ENCODE results near the gene IQCH.
"Not testable (repeated sequence)": the region's sequence is repeated elsewhere in the genome, so short reads cannot be mapped to it uniquely, and the experiment has no call there.

IQCH gene

GRCh38 chr15:67361100-67361499, 106.5 kb downstream of the IQCH start:
- no peak for DNase-seq

GRCh38 chr15:67363712-67364111, 109.1 kb downstream of the IQCH start:
- not testable (repeated sequence) for DNase-seq

GRCh38 chr15:67365994-67366393, 111.4 kb downstream of the IQCH start:
- DNase-seq, result no peak

- DNase-seq, result no peak
Measured at GRCh38 chr15:67366904-67367303, 112.3 kb downstream of the IQCH start.

DNA sequence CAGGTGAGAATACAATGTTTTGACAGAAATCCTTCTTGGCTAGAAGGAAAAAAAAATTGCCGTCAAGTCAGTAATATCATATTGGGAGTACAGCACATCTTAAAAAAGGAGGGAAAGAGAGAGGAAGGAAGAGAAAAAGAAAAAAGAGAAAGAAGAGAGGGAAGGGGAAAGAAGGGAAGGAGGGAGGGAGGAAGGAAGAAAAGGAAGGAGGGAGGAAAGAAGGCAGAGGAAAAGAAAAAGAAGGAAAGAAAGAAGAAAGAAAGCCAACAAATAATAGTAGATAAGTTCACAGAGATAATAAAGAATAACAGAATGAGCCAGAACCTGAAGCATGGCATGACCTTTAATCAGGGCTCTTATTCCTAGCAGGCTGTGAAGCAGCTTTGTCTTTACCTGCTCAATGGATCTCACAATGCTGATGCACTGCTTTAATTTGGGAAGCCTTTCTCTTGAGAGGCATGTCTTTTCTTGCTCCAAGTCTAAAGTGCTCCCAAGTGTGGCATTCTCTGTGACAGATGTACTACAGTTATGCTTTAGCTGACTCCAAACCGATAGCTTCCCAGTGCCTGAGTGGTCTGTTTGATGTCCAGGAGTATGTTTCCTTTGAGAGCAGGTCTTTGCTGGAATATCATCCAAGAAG, 114.9 kb downstream of the IQCH start:
- DNase-seq, result no peak

DNA sequence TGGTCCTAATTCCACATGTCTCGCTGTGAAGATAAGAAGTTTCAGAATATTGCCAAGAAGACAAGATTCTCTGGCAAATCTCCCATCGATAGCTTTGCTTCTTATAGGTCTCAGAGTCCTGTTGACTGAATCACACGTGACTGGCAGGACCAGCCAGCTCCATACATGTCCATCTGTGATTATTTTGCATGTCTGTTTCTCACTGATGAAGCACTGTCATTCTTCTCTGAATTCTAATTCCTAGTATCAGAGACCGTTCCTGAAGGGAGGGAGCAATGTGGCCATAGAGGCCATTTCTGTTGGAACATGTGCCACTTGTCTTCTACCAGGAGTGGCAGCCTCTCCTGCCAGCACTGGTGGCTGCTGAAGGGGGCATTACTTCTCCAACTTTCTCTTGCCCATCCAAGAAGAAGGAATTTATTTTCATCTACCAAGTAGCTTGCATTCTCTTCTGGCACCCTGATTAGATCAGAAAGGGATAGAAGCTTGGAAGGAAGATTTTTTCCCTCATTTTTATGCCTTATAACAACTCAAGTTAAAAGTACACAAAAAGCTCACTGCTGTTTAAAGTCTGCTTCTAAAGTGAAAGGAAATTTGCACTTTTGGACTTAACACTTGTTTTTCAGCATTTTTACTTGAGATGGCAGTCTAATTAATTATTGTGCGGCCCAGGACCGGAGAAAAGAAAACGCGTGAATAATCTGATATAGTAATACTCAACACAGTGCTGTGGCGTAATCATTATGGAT, 115.8 kb downstream of the IQCH start:
- DNase-seq, result no peak

DNA sequence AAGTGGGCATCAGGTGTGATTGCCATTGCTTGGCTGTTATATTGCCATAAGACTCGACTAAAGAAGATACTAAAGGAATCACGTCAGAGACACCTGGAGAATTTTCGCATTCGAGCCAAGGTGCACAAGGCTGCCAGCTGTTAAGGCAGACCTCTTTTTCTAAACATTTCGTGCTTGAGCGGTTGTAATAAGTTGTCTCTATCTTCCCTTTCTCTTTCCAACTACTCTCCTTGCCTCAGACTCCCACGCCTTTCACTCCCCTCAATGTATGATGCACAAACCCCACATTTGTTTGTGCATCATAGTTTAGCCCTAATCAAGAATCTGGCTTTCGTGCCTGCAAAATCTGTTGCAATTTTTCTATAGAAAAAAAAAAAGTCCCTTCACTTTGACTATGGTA, 118.0 kb downstream of the IQCH start:
- no peak for DNase-seq

DNA sequence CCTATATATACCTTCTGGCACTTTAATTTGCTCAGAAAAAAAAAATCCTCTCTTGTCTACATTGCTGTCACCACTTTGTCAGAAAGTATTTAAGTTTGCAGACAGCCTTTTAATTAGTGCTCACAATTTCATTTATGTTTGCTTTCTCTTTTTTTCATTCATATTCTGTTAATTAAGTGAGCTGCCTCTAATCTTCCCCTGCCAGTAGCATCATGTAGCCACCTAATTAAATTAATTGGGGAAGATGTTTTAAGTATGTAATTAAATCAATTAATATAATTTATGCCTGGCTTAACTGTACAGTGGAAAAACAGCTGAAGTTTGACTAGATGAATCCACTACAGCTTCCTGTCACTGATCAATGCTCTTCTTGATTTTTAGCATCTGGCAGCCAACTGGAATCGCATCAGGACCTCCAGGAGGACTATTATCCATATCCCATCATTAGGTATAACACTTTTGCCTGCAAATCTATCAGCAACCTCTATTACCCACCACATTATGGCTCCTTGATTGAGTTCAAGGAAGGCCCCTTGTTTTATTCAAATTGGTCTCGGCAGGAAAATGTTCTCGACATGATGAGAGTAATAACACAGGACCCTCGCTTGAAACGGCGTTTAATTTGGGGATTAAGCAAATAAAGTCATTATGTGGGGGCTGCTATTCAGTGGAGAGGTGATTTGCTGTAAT, 118.5 kb downstream of the IQCH start:
- no peak for DNase-seq

- no peak for DNase-seq
Measured at GRCh38 chr15:67373971-67374370, 119.4 kb downstream of the IQCH start.

GRCh38 chr15:67379530-67379929, 124.9 kb downstream of the IQCH start:
- DNase-seq, result no peak

DNA sequence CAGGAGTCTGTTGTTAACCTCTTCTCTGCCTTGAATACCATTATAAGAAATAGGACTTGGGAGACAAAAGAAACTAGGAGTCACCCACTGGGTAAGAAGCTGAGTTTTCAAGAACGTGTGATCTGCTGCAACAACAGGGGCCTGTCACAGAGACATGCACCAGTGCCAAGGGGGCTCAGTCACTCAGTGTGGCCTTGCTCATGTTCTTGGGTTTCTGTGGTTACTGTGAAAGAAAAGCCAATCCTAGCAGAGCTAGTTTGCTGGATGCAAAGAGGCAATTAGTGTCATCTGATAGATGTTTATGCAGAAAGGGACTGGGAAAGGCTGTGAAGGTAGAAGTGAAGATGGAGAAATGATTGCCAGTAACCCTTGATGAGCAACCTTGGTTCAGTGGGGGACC, 126.3 kb downstream of the IQCH start:
- DNase-seq, result no peak

DNA sequence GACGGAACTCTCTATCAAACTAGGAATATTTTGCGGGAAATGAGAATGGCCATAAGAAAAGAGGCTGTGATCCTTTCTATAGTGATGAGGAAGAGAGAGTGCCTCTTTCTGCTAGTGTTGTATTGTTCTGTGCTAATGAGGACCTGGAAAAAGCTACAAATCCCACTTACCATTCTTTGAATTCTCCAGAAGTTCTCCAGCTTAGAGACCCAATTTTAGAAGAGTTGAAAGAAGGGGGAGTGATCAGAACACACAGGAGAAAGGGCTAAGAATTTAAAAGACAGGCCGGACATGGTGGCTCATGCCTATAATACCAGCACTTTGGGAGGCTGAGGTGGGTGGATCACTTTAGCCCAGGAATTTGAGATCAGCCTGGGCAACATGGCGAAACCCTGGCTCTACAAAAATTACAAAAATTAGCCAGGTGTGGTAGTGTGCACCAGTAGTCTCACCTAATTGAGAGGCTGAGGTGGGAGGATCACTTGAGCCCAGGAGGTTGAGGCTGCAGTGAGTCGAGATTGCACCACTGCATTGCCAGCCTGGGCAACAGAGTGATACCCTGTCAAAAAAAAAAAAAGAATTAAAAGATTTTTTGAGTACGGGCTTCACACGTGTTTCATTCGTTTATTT, 126.9 kb downstream of the IQCH start:
- DNase-seq, result no peak

- DNase-seq, result no peak
Measured at GRCh38 chr15:67382723-67383122, 128.1 kb downstream of the IQCH start.

DNA sequence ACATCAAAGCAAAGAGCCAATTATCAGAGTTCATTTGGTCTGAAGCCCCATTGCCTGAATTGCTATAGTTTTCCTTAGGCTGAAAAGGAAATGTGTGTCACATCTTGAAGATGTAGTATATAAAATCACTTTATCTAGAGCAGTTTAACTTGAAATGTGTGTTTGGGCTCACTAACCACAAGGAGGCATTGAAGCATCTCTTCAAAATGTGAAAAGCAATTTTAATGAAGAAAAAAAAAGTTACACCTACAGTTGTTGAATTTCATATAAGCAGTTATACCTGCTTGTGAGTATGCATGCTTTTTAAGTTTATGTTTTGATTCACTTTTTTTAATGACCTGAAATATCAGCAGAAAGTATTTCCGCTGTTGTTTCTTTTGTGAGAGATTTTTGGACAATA, 129.3 kb downstream of the IQCH start:
- DNase-seq, result no peak

DNA sequence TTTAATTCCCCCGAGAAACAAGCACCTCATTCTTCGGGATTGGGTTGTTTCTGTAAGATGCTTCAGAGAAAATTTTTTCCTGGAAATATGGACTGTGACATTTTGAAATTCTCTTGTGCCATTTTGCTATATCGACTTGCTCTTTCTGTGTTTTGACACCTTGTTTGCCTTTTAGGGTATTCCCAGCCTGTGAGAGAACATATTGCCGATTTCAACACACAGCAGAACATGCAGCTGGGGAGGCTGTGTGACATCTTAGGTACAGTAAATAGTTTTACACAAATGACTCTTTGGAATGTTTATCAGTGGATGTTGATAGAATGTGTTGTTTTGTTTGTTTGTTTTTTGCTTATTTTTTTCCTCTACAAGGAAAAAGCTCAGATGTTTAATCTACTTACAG, 130.2 kb downstream of the IQCH start:
- no peak for DNase-seq

GRCh38 chr15:67385971-67386370, 131.4 kb downstream of the IQCH start:
- DNase-seq, result no peak

GRCh38 chr15:67386947-67387346, 132.4 kb downstream of the IQCH start:
- no peak for DNase-seq

- no peak for DNase-seq
Measured at GRCh38 chr15:67389975-67390374, 135.4 kb downstream of the IQCH start.

DNA sequence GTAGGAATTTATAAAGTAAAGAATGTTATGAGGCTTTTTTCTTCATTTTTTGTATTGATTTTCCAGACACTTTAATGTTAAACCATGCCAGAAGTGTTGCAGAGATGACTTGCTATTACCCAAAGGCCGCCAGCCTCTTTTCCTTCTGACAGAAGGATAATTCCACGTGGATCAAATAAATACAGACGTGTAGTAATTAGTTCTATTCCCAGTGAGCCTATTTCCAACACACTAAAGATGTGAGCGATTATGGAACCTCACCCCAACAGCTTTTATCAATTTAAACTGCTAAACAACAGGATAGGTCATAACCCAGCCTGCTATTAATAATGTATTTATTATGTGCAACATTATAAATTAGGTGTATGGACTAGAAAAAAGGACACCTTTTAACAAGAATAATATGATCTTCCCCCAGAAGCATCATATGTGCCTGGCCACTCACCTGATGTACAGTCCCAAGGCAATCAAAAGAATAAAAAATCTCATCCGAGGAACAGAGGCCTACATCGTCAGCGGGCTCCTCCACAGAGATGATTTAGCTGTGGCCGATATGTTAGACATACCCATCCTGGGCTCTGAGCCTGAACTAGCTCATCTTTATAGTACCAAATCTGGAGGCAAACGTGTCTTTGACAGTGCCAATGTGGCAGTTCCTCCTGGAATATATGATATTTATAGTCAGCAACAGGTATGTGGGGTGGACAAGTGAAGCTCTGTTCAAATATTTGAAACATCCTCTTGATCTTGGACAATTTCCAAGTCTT, 140.5 kb downstream of the IQCH start:
- no peak for DNase-seq

- no peak for DNase-seq
Measured at GRCh38 chr15:67396114-67396513, 141.5 kb downstream of the IQCH start.

- DNase-seq, result no peak
Measured at GRCh38 chr15:67397139-67397538, 142.6 kb downstream of the IQCH start.

DNA sequence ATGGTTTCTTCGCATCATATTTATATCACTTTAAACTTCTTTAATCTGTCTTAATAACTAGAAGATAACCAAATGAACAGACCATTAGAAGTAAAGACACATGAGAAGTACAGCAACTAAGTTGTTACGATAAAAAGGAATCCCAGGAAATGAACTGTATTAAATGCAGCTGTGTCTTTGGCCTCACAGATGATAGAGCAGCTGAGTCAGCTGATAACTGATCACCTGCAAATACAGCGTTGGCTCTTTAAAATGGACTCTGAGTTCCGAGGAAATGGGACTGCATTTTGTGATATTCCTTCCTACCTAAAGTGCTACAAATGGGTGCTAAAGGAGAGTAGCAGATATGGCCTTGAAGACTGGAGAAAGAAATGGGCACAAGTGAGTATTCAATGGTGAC, 145.3 kb downstream of the IQCH start:
- DNase-seq, result no peak

DNA sequence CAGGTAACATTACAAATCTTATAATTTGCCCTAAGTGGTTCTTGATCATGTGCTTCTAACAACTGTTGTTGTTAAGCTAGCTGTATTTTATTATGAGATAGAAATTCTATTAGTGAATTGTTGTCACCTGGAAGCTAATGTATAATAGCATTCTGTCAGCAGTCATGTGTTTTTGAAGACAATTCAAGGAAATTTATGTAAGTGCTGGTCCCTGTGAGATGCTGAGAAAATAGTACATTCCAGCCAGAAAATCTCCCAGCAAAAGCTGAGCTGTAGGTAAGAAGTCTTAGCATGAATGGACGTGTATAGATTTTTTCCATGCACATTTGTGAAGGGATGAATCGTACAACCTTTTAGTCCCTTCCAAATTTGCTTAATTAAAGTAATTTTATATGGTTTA, 146.3 kb downstream of the IQCH start:
- no peak for DNase-seq
